Ectodermal cell (in vitro differentiated cells): ENCODE measurements around the gene BTBD8.

Experiments used
- H3K27ac ChIP-seq: 2 replicates; pipeline ENCODE4 v1.7.0; 2013; ENCODE audit warnings: mild to moderate bottlenecking, low read depth, low read length; ENCODE audit not compliant: insufficient read depth, poor library complexity, severe bottlenecking
- H3K27me3 ChIP-seq: 2 replicates; pipeline ENCODE4 v1.7.0; 2013; ENCODE audit warnings: mild to moderate bottlenecking, low read length; ENCODE audit not compliant: insufficient read depth, control insufficient read depth, poor library complexity, severe bottlenecking
- H3K36me3 ChIP-seq: one replicate; pipeline ENCODE4 v1.7.0; 2013; ENCODE audit warnings: low read length; ENCODE audit not compliant: control insufficient read depth, insufficient read depth
- H3K4me1 ChIP-seq: one replicate; pipeline ENCODE4 v1.7.0; 2013; ENCODE audit warnings: low read length; ENCODE audit not compliant: control insufficient read depth, insufficient read depth
- H3K4me3 ChIP-seq: 2 replicates; pipeline ENCODE4 v1.7.0; 2013; ENCODE audit warnings: low read depth, low read length, control low read depth; ENCODE audit not compliant: insufficient read depth
- H3K9me3 ChIP-seq: 2 replicates; pipeline ENCODE4 v1.7.0; 2013; ENCODE audit warnings: mild to moderate bottlenecking, low read length, moderate library complexity; ENCODE audit not compliant: control insufficient read depth
- WGBS, 2 experiments: methylation state at CpG; one replicate each; pipeline ENCODE4 v1.1.7; 2013; ENCODE audit warnings: missing lambda C conversion rate in 2 of 2; 5-methylcytosine and 5-hydroxymethylcytosine counted together

BTBD8 gene

DNA sequence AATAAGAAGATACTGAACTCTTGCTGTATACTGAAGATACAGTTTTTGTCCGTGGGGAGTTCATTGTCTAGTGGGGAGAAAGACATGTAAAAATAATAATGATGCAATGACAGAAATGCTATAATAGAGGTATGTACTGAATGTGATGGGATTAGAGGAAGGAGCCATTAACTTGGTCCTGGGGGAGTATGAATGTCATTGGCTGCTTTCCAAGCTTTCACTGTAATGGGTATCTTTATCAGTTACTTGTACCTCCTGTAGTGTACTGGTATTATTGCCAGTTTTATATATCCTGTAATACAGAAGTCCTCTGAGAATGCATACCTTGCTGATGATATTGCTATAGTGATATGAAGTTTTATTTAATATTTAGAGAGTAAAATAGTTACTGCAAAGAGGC is 7.4 kb downstream of the BTBD8 start:
- WGBS, 2 experiments, result 97 to 98% methylated on average over 1 of the region's 1 CpG
- Histone ChIP-seq H3K9me3 (no peaks in the 10 kb centered on the region), H3K4me3 (no peak overlapping the region), H3K27me3 (no peaks in the 10 kb centered on the region), H3K27ac (no peak overlapping the region), H3K36me3 (no peaks in the 10 kb centered on the region), H3K4me1 (no peaks in the 10 kb centered on the region)

DNA sequence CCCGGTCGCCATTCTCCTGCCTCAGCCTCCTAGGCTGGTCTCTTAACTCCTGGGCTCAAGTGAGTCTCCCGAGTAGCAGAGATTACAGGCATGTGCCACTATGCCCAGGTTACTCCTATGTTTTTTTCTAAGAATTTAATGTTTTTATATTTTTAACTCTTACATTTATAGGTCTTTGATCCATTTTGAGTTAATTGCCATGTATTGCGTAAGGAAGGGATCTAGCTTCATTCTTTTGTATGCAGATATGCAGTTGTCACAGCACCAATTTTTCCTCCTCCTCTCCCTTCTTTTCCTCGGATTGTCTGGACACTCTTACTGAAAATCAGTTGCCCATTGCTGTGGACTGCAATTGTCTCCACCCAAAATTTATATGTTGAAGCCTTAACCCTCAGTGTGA is 11.5 kb downstream of the BTBD8 start:
- H3K9me3 ChIP-seq, result no peaks in the 10 kb centered on the region
- H3K36me3 ChIP-seq, result no peaks in the 10 kb centered on the region
- H3K4me3 ChIP-seq, result no peak overlapping the region
- H3K4me1 ChIP-seq, result no peaks in the 10 kb centered on the region
- 91 to 92% methylated on average over 5 of the region's 5 CpGs for WGBS, 2 experiments
- H3K27ac ChIP-seq, result no peak overlapping the region
- no peaks in the 10 kb centered on the region for H3K27me3 ChIP-seq

DNA sequence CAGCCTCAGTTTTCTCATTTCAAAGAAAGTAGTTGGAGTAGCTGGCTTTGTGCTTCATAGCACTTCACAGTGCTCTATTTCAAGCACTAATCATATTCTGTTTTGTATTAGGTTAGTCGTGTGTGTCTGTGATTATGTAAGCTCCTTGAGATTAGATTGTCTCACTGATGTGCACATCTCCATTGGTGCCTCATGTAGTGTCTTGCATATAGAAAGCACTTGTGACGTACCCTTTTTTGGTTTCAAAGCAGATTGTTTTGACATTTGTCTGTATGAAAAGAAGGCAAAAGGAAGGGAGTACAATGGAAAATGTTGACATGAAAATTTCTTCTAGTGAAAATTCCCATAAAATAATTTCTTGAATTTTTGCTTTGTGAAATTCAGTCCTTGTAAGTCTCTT is 13.9 kb downstream of the BTBD8 start:
- WGBS, 2 experiments, result 94 to 95% methylated on average over 2 of the region's 2 CpGs
- H3K27me3 ChIP-seq, result no peaks in the 10 kb centered on the region
- no peak overlapping the region for H3K27ac ChIP-seq

DNA sequence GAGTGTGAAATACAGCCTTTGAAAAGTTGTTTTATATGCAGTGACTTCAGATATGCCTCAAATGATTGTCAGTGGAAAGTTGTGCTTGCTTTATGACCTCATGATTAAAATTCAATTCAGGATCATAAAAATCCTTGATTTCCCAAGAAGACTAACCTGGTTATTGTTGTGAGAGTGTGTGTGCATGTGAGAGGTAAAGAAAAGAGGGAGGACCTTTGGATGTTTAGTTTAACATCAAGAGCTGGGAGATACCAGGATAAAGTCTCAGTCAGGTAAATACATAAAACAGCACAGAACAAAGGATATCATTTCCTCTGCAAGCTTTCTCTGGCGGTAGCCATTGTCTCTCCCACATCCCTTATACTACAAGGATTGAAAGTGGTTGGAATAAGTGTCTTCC is 14.4 kb downstream of the BTBD8 start:
- H3K4me1 ChIP-seq, result no peaks in the 10 kb centered on the region
- no peaks in the 10 kb centered on the region for H3K9me3 ChIP-seq
- H3K27ac ChIP-seq, result no peak overlapping the region
- H3K27me3 ChIP-seq, result no peaks in the 10 kb centered on the region
- H3K4me3 ChIP-seq, result no peak overlapping the region
- H3K36me3 ChIP-seq, result no peaks in the 10 kb centered on the region
- WGBS, 2 experiments, result no CpG with 5 or more reads among the region's 1 CpG

More for the DNA sequence above, 13.9 kb downstream of the BTBD8 start:
- Histone ChIP-seq H3K36me3 (no peaks in the 10 kb centered on the region), H3K4me1 (no peaks in the 10 kb centered on the region), H3K9me3 (no peaks in the 10 kb centered on the region), H3K4me3 (no peak overlapping the region)

DNA sequence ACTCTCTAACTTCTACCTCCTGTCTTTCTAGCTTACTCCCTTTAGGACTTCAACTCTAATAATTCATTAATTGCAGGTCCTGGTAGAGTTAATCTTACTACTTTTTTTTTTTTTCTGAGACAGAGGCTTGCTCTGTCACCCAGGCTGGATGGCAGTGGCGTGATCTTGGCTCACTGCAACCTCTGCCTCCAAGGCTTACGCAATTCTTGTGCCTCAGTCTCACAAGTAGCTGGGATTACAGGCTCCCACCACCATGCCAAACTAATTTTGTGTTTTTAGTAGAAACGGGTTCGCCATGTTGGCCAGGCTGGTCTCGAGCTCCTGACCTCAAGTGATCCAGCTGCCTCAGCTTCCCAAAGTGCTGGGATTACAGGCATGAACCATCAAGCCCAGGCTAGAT is 15.7 kb downstream of the BTBD8 start:
- no peaks in the 10 kb centered on the region for H3K27me3 ChIP-seq
- WGBS, 2 experiments, result 92 to 97% methylated on average over 5 of the region's 5 CpGs
- no peaks in the 10 kb centered on the region for H3K4me1 ChIP-seq
- no peak overlapping the region for H3K4me3 ChIP-seq
- H3K36me3 ChIP-seq, result no peaks in the 10 kb centered on the region
- H3K9me3 ChIP-seq, result no peaks in the 10 kb centered on the region
- H3K27ac ChIP-seq, result no peak overlapping the region

DNA sequence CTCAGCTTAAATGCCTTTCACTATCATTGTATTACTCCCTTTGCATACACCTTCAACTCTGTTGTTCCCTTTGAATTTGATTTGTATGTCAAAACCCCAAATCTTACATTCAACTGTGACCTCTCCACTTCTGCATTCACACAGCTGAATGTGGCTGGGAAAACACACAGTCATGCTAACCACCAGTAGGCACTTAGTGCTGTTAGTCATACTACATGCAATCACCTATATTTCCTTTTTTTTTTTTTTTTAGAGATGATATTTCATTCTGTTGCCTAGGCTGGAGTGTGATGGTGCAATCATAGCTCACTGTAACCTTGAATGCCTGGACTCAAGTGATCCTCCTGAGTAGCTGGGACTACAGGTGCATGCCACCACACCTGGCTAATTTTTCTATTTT is 16.2 kb downstream of the BTBD8 start:
- Histone ChIP-seq H3K27me3 (no peaks in the 10 kb centered on the region), H3K27ac (no peak overlapping the region), H3K36me3 (no peaks in the 10 kb centered on the region), H3K9me3 (no peaks in the 10 kb centered on the region), H3K4me3 (no peak overlapping the region), H3K4me1 (no peaks in the 10 kb centered on the region)

DNA sequence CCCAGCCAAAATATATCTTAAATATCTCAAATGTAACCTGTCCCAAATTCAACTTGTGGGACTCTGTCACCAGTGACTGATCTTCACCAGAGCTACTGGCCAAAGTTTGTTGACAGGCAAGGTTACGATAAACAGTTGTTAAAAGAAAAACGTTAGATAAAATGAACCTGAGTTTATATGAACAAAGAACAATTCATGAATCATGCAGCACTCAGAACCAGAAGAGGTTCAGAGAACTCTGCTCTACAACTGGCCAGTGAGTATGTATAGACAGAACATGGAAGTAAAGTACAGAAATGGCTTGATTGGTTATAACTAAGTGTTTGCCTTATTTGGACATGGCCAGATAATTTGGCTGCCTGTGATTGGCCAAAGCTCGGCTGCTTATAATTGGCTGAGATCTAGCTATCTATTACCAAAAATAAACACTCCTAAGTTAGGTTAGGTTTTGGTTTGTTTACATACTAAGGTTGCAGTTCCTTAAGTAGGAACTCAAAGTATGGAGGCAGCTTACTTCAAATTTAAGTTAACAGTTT is 25.5 kb downstream of the BTBD8 start:
- Histone ChIP-seq H3K27me3 (no peaks in the 10 kb centered on the region), H3K9me3 (no peaks in the 10 kb centered on the region), H3K36me3 (no peaks in the 10 kb centered on the region), H3K4me1 (no peaks in the 10 kb centered on the region), H3K27ac (no peak overlapping the region), H3K4me3 (no peak overlapping the region)
- 89% methylated on average over 3 of the region's 3 CpGs for WGBS, 2 experiments

DNA sequence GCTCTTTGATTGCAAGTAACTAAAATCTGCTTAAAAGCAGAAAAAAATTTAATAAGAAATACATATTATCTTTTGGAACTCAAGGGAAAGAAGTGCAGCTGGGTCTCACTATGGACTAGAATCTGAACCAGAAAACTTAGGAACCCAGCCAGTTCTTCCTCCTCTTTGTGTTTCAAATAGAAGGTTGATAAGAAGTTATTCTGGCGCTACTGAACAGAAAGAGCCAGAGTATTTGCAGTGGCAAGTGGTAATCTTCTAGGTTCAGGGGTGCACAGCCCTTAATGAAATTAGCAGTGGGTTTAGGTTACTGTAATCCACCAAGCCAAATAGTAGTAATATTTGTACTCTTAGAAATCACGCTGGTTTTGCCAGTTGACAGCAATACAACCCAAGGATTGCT is 28.5 kb downstream of the BTBD8 start:
- Histone ChIP-seq H3K9me3 (no peaks in the 10 kb centered on the region), H3K27ac (no peak overlapping the region), H3K4me1 (no peaks in the 10 kb centered on the region), H3K27me3 (no peaks in the 10 kb centered on the region), H3K4me3 (no peak overlapping the region), H3K36me3 (no peaks in the 10 kb centered on the region)
- WGBS, 2 experiments, result 87 to 100% methylated on average over 2 of the region's 2 CpGs

DNA sequence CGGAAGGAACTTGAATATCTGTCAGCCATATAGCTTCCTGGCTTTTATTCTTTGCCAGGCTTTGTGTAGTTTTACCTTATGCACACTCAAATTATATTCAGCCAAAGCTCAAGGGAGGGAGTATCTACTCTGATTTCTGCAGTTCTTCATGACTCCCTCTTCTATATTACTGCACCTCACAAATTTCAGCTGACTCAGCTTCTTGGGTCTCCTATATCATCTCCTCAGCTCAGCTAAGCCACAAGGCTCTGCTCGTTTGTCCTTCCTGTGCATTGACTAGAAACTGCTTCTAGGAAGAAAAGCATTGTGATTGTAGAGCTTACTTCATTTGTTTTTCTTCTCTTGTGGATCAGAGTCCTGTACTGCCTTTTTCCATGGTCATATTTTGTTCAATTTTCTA is 37.4 kb downstream of the BTBD8 start:
- no peaks in the 10 kb centered on the region for H3K27me3 ChIP-seq
- WGBS, 2 experiments, result 82 to 90% methylated on average over 2 of the region's 2 CpGs
- H3K4me3 ChIP-seq, result no peak overlapping the region
- no peaks in the 10 kb centered on the region for H3K9me3 ChIP-seq
- H3K4me1 ChIP-seq, result no peaks in the 10 kb centered on the region
- H3K36me3 ChIP-seq, result no peaks in the 10 kb centered on the region
- H3K27ac ChIP-seq, result no peak overlapping the region

DNA sequence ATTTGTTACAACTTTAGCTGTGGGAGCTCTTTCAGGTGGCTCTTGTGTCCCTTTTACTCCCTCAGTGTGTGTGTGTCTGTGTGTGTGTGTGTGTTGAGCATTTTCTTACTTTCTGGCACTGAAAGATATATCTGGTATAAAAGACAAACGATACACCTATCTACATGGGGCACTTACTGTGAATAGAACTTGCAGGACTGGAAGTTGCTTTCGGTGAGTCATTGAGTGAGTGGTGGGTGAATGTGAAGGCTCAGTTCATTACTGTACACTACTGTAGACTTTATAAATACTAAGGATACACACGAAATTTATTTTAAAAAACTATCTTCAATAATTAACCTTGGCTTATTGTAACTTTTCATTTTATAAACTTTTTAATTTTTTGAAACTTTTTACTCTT is 38.7 kb downstream of the BTBD8 start:
- Histone ChIP-seq H3K9me3 (no peaks in the 10 kb centered on the region), H3K36me3 (no peaks in the 10 kb centered on the region), H3K4me1 (no peaks in the 10 kb centered on the region), H3K27me3 (no peaks in the 10 kb centered on the region), H3K4me3 (no peak overlapping the region), H3K27ac (no peak overlapping the region)
- 89 to 100% methylated on average over 1 to 3 of the region's 3 CpGs for WGBS, 2 experiments

DNA sequence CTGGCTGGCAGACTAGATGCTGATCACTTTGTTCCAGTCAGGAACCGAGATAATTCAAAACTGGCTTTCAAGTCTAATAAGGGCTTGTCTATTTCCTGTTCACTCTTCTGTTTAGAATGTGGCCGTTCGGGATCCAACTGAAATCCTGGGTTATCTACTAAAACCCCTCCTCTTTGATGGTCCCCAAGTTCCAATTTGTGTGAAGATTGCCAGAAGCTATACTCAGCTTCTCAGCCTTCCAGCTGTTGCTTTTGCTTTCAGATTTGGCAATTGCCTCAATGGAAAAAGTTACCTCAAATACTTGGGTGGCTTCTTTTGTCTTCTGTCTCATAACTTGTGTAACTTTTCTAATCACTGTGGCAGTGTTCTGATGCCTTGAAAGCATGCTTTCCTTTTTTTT is 43.7 kb downstream of the BTBD8 start:
- H3K4me3 ChIP-seq, result no peak overlapping the region
- no peaks in the 10 kb centered on the region for H3K36me3 ChIP-seq
- H3K9me3 ChIP-seq, result no peaks in the 10 kb centered on the region
- H3K4me1 ChIP-seq, result no peaks in the 10 kb centered on the region
- WGBS, 2 experiments, result 91 to 97% methylated on average over 3 of the region's 3 CpGs
- H3K27me3 ChIP-seq, result no peaks in the 10 kb centered on the region
- H3K27ac ChIP-seq, result no peak overlapping the region
